Activated CD8-positive, alpha-beta T cell treated with anti-CD3 and anti-CD28 coated beads, Interleukin-2, amount 10 ng/mL, durations not matched to agents 7 days and 5 days (primary cell): ENCODE measurements around the gene CMTM3. TPM values are rescaled to one million over a fixed set of nuclear protein-coding genes. Genes with fewer than 3 reads are reported as not detected.
A peak's percentile ranks its signal among the peaks of the same experiment; 100 is the strongest.

Experiments
- ATAC-seq: fragments of 150-1000 bp; cut with Tn5 transposase; one replicate; pipeline ENCODE4 v1.10.0; 2021; ENCODE audit warnings: moderate library complexity
- CTCF ChIA-PET: fragments of 350-600 bp; sonication (Branson Sonifier 250); formaldehyde crosslinking; loops from one replicate; lab custom pipeline; 2021; ENCODE audit warnings: antibody characterized with exemption; lab: Charles Lee
- POLR2A ChIA-PET: fragments of 350-600 bp; sonication (Branson Sonifier 250); formaldehyde crosslinking; loops from one replicate; lab custom pipeline; 2021; ENCODE audit warnings: antibody characterized with exemption; lab: Charles Lee
- DNase-seq: peaks from one replicate; pipeline ENCODE4 v3.0.0-alpha.2; 2020
- H3K27ac Mint-ChIP-seq: one replicate; pipeline ENCODE4 v1.8.0; 2021; ENCODE audit warnings: mild to moderate bottlenecking, mixed read lengths
- H3K27me3 Mint-ChIP-seq: one replicate; pipeline ENCODE4 v1.8.0; 2021; ENCODE audit warnings: low read depth, mixed read lengths
- H3K36me3 Mint-ChIP-seq: one replicate; pipeline ENCODE4 v1.8.0; 2021; ENCODE audit warnings: low read depth, mixed read lengths
- H3K4me1 Mint-ChIP-seq: one replicate; pipeline ENCODE4 v1.8.0; 2021; ENCODE audit warnings: low read depth, mixed read lengths
- H3K4me3 Mint-ChIP-seq: one replicate; pipeline ENCODE4 v1.8.0; 2021; ENCODE audit warnings: mild to moderate bottlenecking, mixed read lengths
- H3K9me3 Mint-ChIP-seq: one replicate; pipeline ENCODE4 v1.8.0; 2022; ENCODE audit warnings: mixed read lengths; ENCODE audit not compliant: insufficient read depth
- total RNA-seq, 2 experiments: library from RNA; stranded (reverse); gene quantifications; one replicate each; pipeline ENCODE4 v1.2.3, GENCODE V29; 2021

The CMTM3 gene
- total RNA-seq, 2 experiments from 2014 or later: 102 to 104 TPM

- H3K9me3 Mint-ChIP-seq: no peaks in the 10 kb centered on the region
Observed at GRCh38 chr16:66637806-66638205, 33.3 kb downstream of the CMTM3 start.

GRCh38 chr16:66639091-66639885, 34.8 kb downstream of the CMTM3 start:
- ChIA-PET POLR2A (no interaction called here), CTCF (interaction anchor here (1.1 to 6.5 kb wide), 3 partner anchors 12 to 229 kb away, joined by 3 to 37 read pairs (median 6); no protein-coding TSS in a partner anchor)
- H3K9me3 Mint-ChIP-seq: no peaks in the 10 kb centered on the region
- no peak overlapping the region for H3K27ac Mint-ChIP-seq
- DNase-seq (no peak), ATAC-seq (no peak)
- no peak overlapping the region for H3K4me3 Mint-ChIP-seq
- no peaks in the 10 kb centered on the region for H3K4me1 Mint-ChIP-seq
- no peaks in the 10 kb centered on the region for H3K36me3 Mint-ChIP-seq
- H3K27me3 Mint-ChIP-seq: peaks cover 8% of the 10 kb centered on the region

More at GRCh38 chr16:66637806-66638205, 33.3 kb downstream of the CMTM3 start:
- Mint-ChIP-seq H3K4me1 (no peaks in the 10 kb centered on the region), H3K36me3 (no peaks in the 10 kb centered on the region), H3K27me3 (peaks cover 8% of the 10 kb centered on the region), H3K4me3 (no peak overlapping the region), H3K27ac (no peak overlapping the region)
- ATAC-seq: no peak
- POLR2A ChIA-PET: no interaction called here
- CTCF ChIA-PET: interaction anchor here (1.1 to 6.5 kb wide), 2 partner anchors 13 to 230 kb away, joined by 3 to 37 read pairs; no protein-coding TSS in a partner anchor
- DNase-seq: no peak

- Mint-ChIP-seq H3K9me3 (no peaks in the 10 kb centered on the region), H3K36me3 (no peaks in the 10 kb centered on the region), H3K4me3 (no peak overlapping the region), H3K4me1 (no peaks in the 10 kb centered on the region), H3K27me3 (peaks cover 8% of the 10 kb centered on the region), H3K27ac (no peak overlapping the region)
- ChIA-PET POLR2A (no interaction called here), CTCF (interaction anchor here (6.5 kb wide), 1 partner anchor 10 kb away, joined by 37 read pairs; no protein-coding TSS in a partner anchor)
- DNase-seq (no peak), ATAC-seq (no peak)
Observed at GRCh38 chr16:66640724-66641314, 36.3 kb downstream of the CMTM3 start.

GRCh38 chr16:66641387-66641786, 36.9 kb downstream of the CMTM3 start:
- Mint-ChIP-seq H3K36me3 (no peaks in the 10 kb centered on the region), H3K27me3 (peaks cover 8% of the 10 kb centered on the region), H3K4me3 (no peak overlapping the region), H3K27ac (no peak overlapping the region), H3K9me3 (no peaks in the 10 kb centered on the region), H3K4me1 (no peaks in the 10 kb centered on the region)
- POLR2A ChIA-PET: no interaction called here
- no peak for ATAC-seq
- DNase-seq: no peak
- CTCF ChIA-PET: interaction anchor here (6.5 kb wide), 1 partner anchor 10 kb away, joined by 37 read pairs; no protein-coding TSS in a partner anchor

DNA sequence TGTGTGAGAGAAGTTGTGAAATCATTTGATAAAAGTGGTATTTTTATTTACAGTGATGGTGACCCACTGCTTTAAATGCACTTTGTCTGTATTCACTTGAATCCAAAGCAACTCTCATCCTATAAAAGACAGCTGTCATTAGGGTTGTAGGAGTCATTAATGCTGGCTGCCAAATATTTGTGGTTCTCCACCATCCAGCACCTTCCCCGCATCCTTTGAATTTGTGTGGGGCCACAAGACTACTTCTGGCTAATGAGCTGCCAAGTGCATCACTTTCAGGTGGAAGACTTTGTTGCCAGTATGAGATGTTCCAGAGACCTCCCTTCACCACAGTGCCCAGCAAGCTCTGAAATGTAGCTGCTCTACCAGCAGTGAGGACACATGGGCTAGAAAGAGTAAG, 43.4 kb downstream of the CMTM3 start:
- ATAC-seq (no peak), DNase-seq (no peak)
- H3K4me3 Mint-ChIP-seq: no peak overlapping the region
- ChIA-PET POLR2A (no interaction called here), CTCF (interaction anchor here (0.6 kb wide), 1 partner anchor 172 kb away, joined by 3 read pairs; no protein-coding TSS in a partner anchor)
- no peaks in the 10 kb centered on the region for H3K36me3 Mint-ChIP-seq
- H3K27me3 Mint-ChIP-seq: peaks cover 7% of the 10 kb centered on the region
- H3K4me1 Mint-ChIP-seq: peaks cover 14% of the 10 kb centered on the region
- no peak overlapping the region for H3K27ac Mint-ChIP-seq
- no peaks in the 10 kb centered on the region for H3K9me3 Mint-ChIP-seq

DNA sequence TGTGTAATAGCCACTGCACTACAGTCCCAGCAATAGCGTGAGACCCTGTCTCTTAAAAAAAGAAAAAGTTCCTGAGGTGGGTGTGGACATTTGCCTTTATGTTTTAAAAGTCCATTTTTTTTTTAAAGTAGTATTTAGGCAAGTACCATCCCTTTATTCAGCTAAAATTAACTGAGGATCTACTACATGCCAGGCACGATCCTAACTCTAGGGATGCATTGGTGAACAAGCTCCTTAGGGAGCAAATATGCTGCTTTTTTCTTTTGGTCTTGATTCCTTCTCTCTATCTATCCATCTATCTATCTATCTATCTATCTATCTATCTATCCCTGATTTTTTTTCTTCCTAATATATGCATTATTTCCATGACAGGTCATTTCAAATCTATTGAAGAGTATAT, 44.7 kb downstream of the CMTM3 start:
- POLR2A ChIA-PET: no interaction called here
- CTCF ChIA-PET: interaction anchor here (0.8 kb wide), 2 partner anchors 10 to 12 kb away, joined by 3 to 4 read pairs; no protein-coding TSS in a partner anchor
- H3K36me3 Mint-ChIP-seq: no peaks in the 10 kb centered on the region

GRCh38 chr16:66649636-66650205, 45.2 kb downstream of the CMTM3 start:
- Mint-ChIP-seq H3K4me1 (peaks cover 16% of the 10 kb centered on the region), H3K27me3 (peaks cover 7% of the 10 kb centered on the region), H3K9me3 (no peaks in the 10 kb centered on the region), H3K4me3 (no peak overlapping the region), H3K36me3 (no peaks in the 10 kb centered on the region), H3K27ac (no peak overlapping the region)
- ATAC-seq (no peak), DNase-seq (no peak)
- ChIA-PET POLR2A (no interaction called here), CTCF (interaction anchor here (0.8 to 4.1 kb wide), 12 partner anchors 9 to 218 kb away, joined by 3 to 68 read pairs (median 11); no protein-coding TSS in a partner anchor)

More for the DNA sequence above, 44.7 kb downstream of the CMTM3 start:
- DNase-seq: no peak
- Mint-ChIP-seq H3K27ac (no peak overlapping the region), H3K4me1 (peaks cover 16% of the 10 kb centered on the region), H3K9me3 (no peaks in the 10 kb centered on the region), H3K4me3 (no peak overlapping the region), H3K27me3 (peaks cover 7% of the 10 kb centered on the region)
- no peak for ATAC-seq

DNA sequence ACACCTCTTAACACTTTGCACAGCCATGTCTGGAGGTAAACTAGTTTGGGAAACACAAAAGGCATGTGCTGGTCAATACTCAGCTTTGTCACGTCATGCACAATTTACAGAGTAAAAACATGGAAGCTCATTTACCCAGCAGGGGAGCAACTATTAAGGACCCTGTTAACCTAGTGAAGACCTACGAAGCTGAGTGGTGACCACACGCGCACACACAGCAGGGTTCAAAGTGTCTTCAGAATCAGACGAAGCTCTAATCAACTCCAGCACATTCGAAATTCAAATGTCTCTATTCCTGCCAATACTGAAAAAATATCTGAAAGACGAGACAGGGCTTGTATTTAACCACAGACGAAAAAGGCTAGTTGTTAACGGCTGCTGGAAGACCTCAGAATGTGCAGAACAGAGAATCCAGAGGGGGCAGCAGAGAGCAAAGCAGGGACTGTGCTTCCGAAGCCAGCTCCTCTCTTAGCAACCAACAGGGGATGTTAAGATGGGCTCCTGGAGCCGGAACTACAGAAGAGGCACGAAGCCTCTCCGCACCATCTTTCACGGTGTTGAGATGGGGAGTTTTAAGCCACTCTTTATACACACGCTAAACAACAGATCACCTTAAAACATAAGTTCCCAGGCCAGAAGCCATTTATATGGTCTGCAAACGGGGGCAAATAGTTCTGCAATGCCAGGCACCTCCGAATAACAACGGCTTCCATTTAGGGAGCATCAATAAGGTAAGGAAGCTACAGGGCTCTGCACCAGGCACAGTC, 46.4 kb downstream of the CMTM3 start:
- Mint-ChIP-seq H3K4me1 (peaks cover 16% of the 10 kb centered on the region), H3K27me3 (peaks cover 7% of the 10 kb centered on the region), H3K27ac (no peak overlapping the region)

DNA sequence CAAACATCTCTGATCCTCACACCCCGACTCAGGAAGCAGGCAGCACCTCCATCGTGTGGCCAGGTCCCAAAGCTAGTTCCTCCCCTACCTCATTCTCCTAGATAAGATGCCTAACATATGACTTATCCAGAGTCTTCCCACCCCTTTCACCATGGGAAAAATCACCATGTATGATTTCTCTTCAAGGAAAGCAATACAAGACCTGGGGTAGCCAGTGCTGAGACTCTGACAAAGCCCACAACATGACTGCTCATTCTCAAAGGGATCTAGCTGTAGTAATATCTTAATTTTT, 46.9 kb downstream of the CMTM3 start:
- ATAC-seq (no peak), DNase-seq (no peak)
- Mint-ChIP-seq H3K4me3 (peak overlapping the region; percentile 10), H3K9me3 (no peaks in the 10 kb centered on the region), H3K36me3 (no peaks in the 10 kb centered on the region), H3K27me3 (peaks cover 7% of the 10 kb centered on the region), H3K27ac (no peak overlapping the region), H3K4me1 (peaks cover 16% of the 10 kb centered on the region)
- CTCF ChIA-PET: interaction anchor here (0.7 to 4.1 kb wide), 45 partner anchors 11 to 302 kb away, joined by 3 to 68 read pairs (median 5); partner anchors contain the start of genes CKLF, CMTM3, DYNC1LI2 and NAE1
- POLR2A ChIA-PET: interaction anchor here (1.0 to 1.7 kb wide), 2 partner anchors 43 to 47 kb away, joined by 3 to 8 read pairs; partner anchors contain the start of gene CMTM3

More for the DNA sequence above, 46.4 kb downstream of the CMTM3 start:
- ChIA-PET CTCF (interaction anchor here (0.7 to 4.1 kb wide), 47 partner anchors 10 to 303 kb away, joined by 3 to 68 read pairs (median 5); partner anchors contain the start of genes CKLF, CMTM3, DYNC1LI2 and NAE1), POLR2A (interaction anchor here (0.8 to 1.7 kb wide), 3 partner anchors 31 to 47 kb away, joined by 3 to 8 read pairs (median 3); partner anchors contain the start of gene CMTM3)
- ATAC-seq (peak; percentile 99), DNase-seq (peak; percentile 91)
- Mint-ChIP-seq H3K9me3 (no peaks in the 10 kb centered on the region), H3K36me3 (no peaks in the 10 kb centered on the region), H3K4me3 (peak overlapping the region; percentile 10)

DNA sequence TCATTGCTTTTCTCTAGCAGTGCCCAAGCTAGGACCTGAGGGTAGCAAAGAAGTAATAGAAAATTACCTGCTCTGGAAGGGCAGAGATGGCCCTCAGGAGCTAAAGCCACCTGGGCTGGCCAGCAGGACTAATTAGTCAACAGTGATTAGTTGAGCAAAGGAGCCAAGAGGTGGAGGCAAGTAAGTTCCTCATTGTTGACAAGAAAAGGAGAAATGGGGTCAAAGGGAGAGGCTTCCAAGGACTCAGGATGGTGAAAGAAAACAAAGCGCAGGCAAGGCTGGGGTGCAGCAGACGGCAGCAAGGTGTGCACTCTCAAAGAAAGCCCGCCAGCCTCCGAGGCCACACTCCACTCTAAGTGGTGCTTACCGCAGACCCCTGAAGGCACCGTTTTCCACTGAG, 47.5 kb downstream of the CMTM3 start:
- Mint-ChIP-seq H3K4me1 (peaks cover 16% of the 10 kb centered on the region), H3K9me3 (no peaks in the 10 kb centered on the region), H3K27ac (no peak overlapping the region), H3K27me3 (peaks cover 10% of the 10 kb centered on the region), H3K36me3 (no peaks in the 10 kb centered on the region), H3K4me3 (no peak overlapping the region)
- CTCF ChIA-PET: interaction anchor here (0.7 to 4.1 kb wide), 23 partner anchors 10 to 245 kb away, joined by 3 to 68 read pairs (median 7); partner anchors contain the start of genes CMTM3, DYNC1LI2 and NAE1
- no peak for ATAC-seq
- POLR2A ChIA-PET: interaction anchor here (1.7 kb wide), 1 partner anchor 43 kb away, joined by 8 read pairs; no protein-coding TSS in a partner anchor
- no peak for DNase-seq
